KOPT-K1 (cell line): Measurements from ENCODE around the gene CDK14.

Source experiments
- H3K27ac ChIP-seq: fragments of 200-600 bp; sonication (generic); 2 replicates; pipeline ENCODE4 v1.5.1; 2016; ENCODE audit warnings: antibody characterized with exemption, mild to moderate bottlenecking, low read depth, low read length; ENCODE audit not compliant: poor library complexity, severe bottlenecking
- H3K36me3 ChIP-seq: fragments of 200-600 bp; sonication (generic); 2 replicates; pipeline ENCODE4 v1.5.1; 2017; ENCODE audit warnings: antibody characterized with exemption, mild to moderate bottlenecking, low read length, moderate library complexity; ENCODE audit not compliant: insufficient read depth
- H3K9me3 ChIP-seq: fragments of 200-600 bp; sonication (generic); 2 replicates; pipeline ENCODE4 v1.5.1; 2017; ENCODE audit warnings: antibody characterized with exemption, low read length, mild to moderate bottlenecking; ENCODE audit not compliant: insufficient read depth, poor library complexity, severe bottlenecking

CDK14 gene

GRCh38 chr7:90705391-90706071, 109.4 kb downstream of the CDK14 start:
- no peaks in the 10 kb centered on the region for H3K36me3 ChIP-seq
- no peaks in the 10 kb centered on the region for H3K9me3 ChIP-seq
- H3K27ac ChIP-seq: no peak overlapping the region

GRCh38 chr7:90706072-90706716, 110.1 kb downstream of the CDK14 start:
- no peaks in the 10 kb centered on the region for H3K36me3 ChIP-seq
- H3K27ac ChIP-seq: no peak overlapping the region
- H3K9me3 ChIP-seq: no peaks in the 10 kb centered on the region

GRCh38 chr7:90708841-90709317, 112.8 kb downstream of the CDK14 start:
- Histone ChIP-seq H3K27ac (no peak overlapping the region), H3K9me3 (no peaks in the 10 kb centered on the region), H3K36me3 (no peaks in the 10 kb centered on the region)

GRCh38 chr7:90709501-90710465, 113.7 kb downstream of the CDK14 start:
- Histone ChIP-seq H3K36me3 (no peaks in the 10 kb centered on the region), H3K9me3 (no peaks in the 10 kb centered on the region), H3K27ac (no peak overlapping the region)

GRCh38 chr7:90710466-90710850, 114.3 kb downstream of the CDK14 start:
- H3K9me3 ChIP-seq: no peaks in the 10 kb centered on the region
- no peak overlapping the region for H3K27ac ChIP-seq

GRCh38 chr7:90713628-90714027, 117.5 kb downstream of the CDK14 start:
- H3K27ac ChIP-seq: no peak overlapping the region
- no peaks in the 10 kb centered on the region for H3K36me3 ChIP-seq
- no peaks in the 10 kb centered on the region for H3K9me3 ChIP-seq

More at GRCh38 chr7:90710466-90710850, 114.3 kb downstream of the CDK14 start:
- no peaks in the 10 kb centered on the region for H3K36me3 ChIP-seq

GRCh38 chr7:90715067-90715466, 118.9 kb downstream of the CDK14 start:
- Histone ChIP-seq H3K27ac (no peak overlapping the region), H3K36me3 (no peaks in the 10 kb centered on the region), H3K9me3 (no peaks in the 10 kb centered on the region)

GRCh38 chr7:90717296-90718060, 121.4 kb downstream of the CDK14 start:
- H3K36me3 ChIP-seq: no peaks in the 10 kb centered on the region
- H3K9me3 ChIP-seq: no peaks in the 10 kb centered on the region
- no peak overlapping the region for H3K27ac ChIP-seq

GRCh38 chr7:90719155-90719554, 123.0 kb downstream of the CDK14 start:
- Histone ChIP-seq H3K27ac (no peak overlapping the region), H3K9me3 (no peaks in the 10 kb centered on the region), H3K36me3 (no peaks in the 10 kb centered on the region)

- Histone ChIP-seq H3K9me3 (no peaks in the 10 kb centered on the region), H3K27ac (no peak overlapping the region)
These were observed 125.1 kb downstream of the CDK14 start for GRCh38 chr7:90720984-90721760.

GRCh38 chr7:90721869-90722431, 125.8 kb downstream of the CDK14 start:
- Histone ChIP-seq H3K36me3 (no peaks in the 10 kb centered on the region), H3K9me3 (no peaks in the 10 kb centered on the region), H3K27ac (no peak overlapping the region)

More at GRCh38 chr7:90720984-90721760, 125.1 kb downstream of the CDK14 start:
- no peaks in the 10 kb centered on the region for H3K36me3 ChIP-seq

- no peaks in the 10 kb centered on the region for H3K9me3 ChIP-seq
- no peak overlapping the region for H3K27ac ChIP-seq
- no peaks in the 10 kb centered on the region for H3K36me3 ChIP-seq
These were observed 127.1 kb downstream of the CDK14 start for GRCh38 chr7:90723233-90723632.

GRCh38 chr7:90723866-90724265, 127.7 kb downstream of the CDK14 start:
- Histone ChIP-seq H3K9me3 (no peaks in the 10 kb centered on the region), H3K36me3 (no peaks in the 10 kb centered on the region), H3K27ac (no peak overlapping the region)

- no peak overlapping the region for H3K27ac ChIP-seq
- no peaks in the 10 kb centered on the region for H3K36me3 ChIP-seq
These were observed 130.0 kb downstream of the CDK14 start for GRCh38 chr7:90726120-90726519.

More at GRCh38 chr7:90726120-90726519, 130.0 kb downstream of the CDK14 start:
- H3K9me3 ChIP-seq: no peaks in the 10 kb centered on the region
